Transverse colon (tissue), 4 donors: Measurements from ENCODE around the gene FSTL5. TPM values are rescaled to one million over a fixed set of nuclear protein-coding genes. Genes with fewer than 3 reads are reported as not detected.

Experiments
- DNase-seq: peaks from one replicate; pipeline ENCODE4 v3.0.0-alpha.2; 2019
- H3K27ac ChIP-seq, 4 donors: fragments of 200-600 bp; sonication (generic); 2 replicates each; pipeline ENCODE4 v1.5.1; 2016 to 2018; ENCODE audit warnings: inconsistent platforms in 4 of 4
- H3K27me3 ChIP-seq: fragments of 200-600 bp; sonication (generic); 2 replicates; pipeline ENCODE4 v1.5.1; 2017; ENCODE audit warnings: inconsistent platforms
- H3K36me3 ChIP-seq, 4 donors: fragments of 200-600 bp; sonication (generic); 2 replicates each; pipeline ENCODE4 v1.5.1; 2017 to 2019; ENCODE audit warnings: inconsistent platforms in 4 of 4
- H3K4me1 ChIP-seq, 4 donors: fragments of 200-600 bp; sonication (generic); 2 replicates each; pipeline ENCODE4 v1.5.1; 2017 to 2020; ENCODE audit warnings: inconsistent platforms in 4 of 4
- H3K4me3 ChIP-seq, 4 donors: fragments of 200-600 bp; sonication (generic); 1 replicate in 1 of 4; 2 replicates in 3 of 4; pipeline versions ENCODE4 v1.5.1 to v1.6.1; 2017 to 2019; ENCODE audit warnings: inconsistent platforms in 4 of 4
- H3K9me3 ChIP-seq, 2 donors: fragments of 200-600 bp; sonication (generic); 2 replicates each; pipeline ENCODE4 v1.5.1; 2017 to 2019; ENCODE audit warnings: inconsistent platforms in 2 of 2
- EP300 ChIP-seq: sonication (generic); formaldehyde crosslinking; IDR thresholded peaks from one replicate; pipeline ENCODE4 v1.6.1; 2017; ENCODE audit warnings: antibody characterized with exemption, low read depth
- POLR2A ChIP-seq: fragments of 450-650 bp; IDR thresholded peaks from one replicate; pipeline ENCODE4 v1.6.1; 2016; ENCODE audit warnings: antibody characterized with exemption, mild to moderate bottlenecking, moderate library complexity
- POLR2AphosphoS5 ChIP-seq, 3 donors: sonication (generic); formaldehyde crosslinking; IDR thresholded peaks; one replicate each; pipeline ENCODE4 v1.6.1; 2016; ENCODE audit warnings: antibody characterized with exemption in 3 of 3
- WGBS, 2 donors: methylation state at CpG; one replicate each; pipeline ENCODE4 v1.1.5; 2018; ENCODE audit warnings: low coverage in 1 of 2; 5-methylcytosine and 5-hydroxymethylcytosine counted together
- in situ Hi-C, 4 donors: fragments of 200-750 bp; cut with MboI; loops; one replicate each; pipeline versions ENCODE4 v1.15.0 to v1.15.1; 2017; ENCODE audit warnings: low sequenced_read_pairs in 3 of 4, low pct_ligation_motif_present in 1 of 4, low pct_unique_long_range_greater_than_20kb in 1 of 4
- intact Hi-C: fragments of 100-400 bp; cut with DNase I; formaldehyde crosslinking; loops from one replicate; pipeline ENCODE4 v1.15.1; 2023; ENCODE audit warnings: low total_unique reads
- total RNA-seq, 4 donors: library from RNA; depleted of rRNA; stranded (reverse); fragments of >200 nt; gene quantifications; one replicate each; pipeline ENCODE4 v1.1.0, GENCODE V29; 2016
- TF ChIP-seq, protein P1 (sequence below), 5 experiments: fragments of 200-600 bp in 3 of 5; fragments of 450-650 bp in 2 of 5; sonication (generic) in 3 of 5; IDR thresholded peaks; 1 replicate in 2 of 5; 2 replicates in 3 of 5; pipeline ENCODE4 v1.5.1; 2016 to 2017; ENCODE audit warnings: antibody characterized with exemption in 5 of 5, inconsistent platforms in 3 of 5, mild to moderate bottlenecking in 2 of 5, moderate library complexity in 1 of 5

Gene FSTL5
- total RNA-seq, 4 donors from 2014 or later, result 0.14 to 0.16 TPM; not detected in 2

DNA sequence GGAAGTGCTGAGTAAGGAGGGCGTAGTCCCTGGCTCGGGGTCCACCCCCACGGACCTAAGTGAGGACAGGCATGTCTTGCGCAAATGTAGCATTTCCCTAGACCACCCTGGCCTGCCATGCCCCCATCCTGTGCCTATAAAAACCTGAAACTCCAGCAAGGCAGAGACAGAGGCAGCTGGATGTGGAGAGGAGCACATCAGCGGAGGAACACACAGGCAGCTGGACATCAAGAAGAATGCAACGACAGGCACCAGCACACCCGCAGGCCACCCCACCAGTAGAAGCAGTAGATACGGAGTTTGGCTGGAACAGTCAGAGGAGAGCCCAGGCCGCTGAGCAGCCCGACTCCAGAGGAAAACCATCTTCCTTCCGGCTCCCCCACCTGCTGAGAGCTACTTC, 345.9 kb downstream of the FSTL5 start:
- TF ChIP-seq, protein P1, sequence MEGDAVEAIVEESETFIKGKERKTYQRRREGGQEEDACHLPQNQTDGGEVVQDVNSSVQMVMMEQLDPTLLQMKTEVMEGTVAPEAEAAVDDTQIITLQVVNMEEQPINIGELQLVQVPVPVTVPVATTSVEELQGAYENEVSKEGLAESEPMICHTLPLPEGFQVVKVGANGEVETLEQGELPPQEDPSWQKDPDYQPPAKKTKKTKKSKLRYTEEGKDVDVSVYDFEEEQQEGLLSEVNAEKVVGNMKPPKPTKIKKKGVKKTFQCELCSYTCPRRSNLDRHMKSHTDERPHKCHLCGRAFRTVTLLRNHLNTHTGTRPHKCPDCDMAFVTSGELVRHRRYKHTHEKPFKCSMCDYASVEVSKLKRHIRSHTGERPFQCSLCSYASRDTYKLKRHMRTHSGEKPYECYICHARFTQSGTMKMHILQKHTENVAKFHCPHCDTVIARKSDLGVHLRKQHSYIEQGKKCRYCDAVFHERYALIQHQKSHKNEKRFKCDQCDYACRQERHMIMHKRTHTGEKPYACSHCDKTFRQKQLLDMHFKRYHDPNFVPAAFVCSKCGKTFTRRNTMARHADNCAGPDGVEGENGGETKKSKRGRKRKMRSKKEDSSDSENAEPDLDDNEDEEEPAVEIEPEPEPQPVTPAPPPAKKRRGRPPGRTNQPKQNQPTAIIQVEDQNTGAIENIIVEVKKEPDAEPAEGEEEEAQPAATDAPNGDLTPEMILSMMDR (IDR thresholded peaks at IDR 0.05), result no peak
- TF ChIP-seq POLR2AphosphoS5 (IDR thresholded peaks at IDR 0.05) (no peak), POLR2A (no peak), EP300 (no peak)
- no peak overlapping the region for H3K4me3 ChIP-seq
- 48 to 69% methylated on average over 3 to 11 of the region's 11 CpGs for WGBS, 2 donors
- intact Hi-C loops (no loop called here), in situ Hi-C loops (no loop called here)
- no peaks in the 10 kb centered on the region for H3K36me3 ChIP-seq
- no peaks in the 10 kb centered on the region for H3K9me3 ChIP-seq
- H3K4me1 ChIP-seq, result no peaks in the 10 kb centered on the region
- DNase-seq, result no peak
- H3K27ac ChIP-seq, result no peak overlapping the region
- H3K27me3 ChIP-seq, result no peaks in the 10 kb centered on the region

DNA sequence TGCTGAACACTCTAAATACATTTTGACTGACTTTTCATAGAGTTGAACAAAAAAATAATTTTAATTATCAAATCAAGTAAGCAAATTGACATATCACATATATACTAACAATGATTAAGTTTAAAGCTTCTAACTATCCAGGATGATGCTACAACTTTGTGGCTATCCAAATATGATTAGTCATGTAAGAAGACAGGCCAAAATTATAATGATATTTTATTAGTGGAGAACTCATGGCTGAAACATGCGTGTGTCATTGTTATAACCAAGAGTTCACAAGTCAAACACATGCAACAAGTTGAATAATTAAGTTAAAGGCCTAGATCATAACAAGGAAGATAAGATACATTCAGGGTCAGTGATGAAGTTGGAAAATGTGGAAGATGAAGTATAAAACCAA, 346.8 kb downstream of the FSTL5 start:
- in situ Hi-C loops, result no loop called here
- no peak for TF ChIP-seq EP300
- H3K9me3 ChIP-seq, result no peaks in the 10 kb centered on the region
- H3K27ac ChIP-seq, result no peak overlapping the region
- no peak overlapping the region for H3K4me3 ChIP-seq
- no peaks in the 10 kb centered on the region for H3K27me3 ChIP-seq
- no peaks in the 10 kb centered on the region for H3K4me1 ChIP-seq
- intact Hi-C loops, result no loop called here
- WGBS, 2 donors, result 89 to 90% methylated on average over 1 of the region's 1 CpG
- H3K36me3 ChIP-seq, result no peaks in the 10 kb centered on the region
- DNase-seq, result no peak

DNA sequence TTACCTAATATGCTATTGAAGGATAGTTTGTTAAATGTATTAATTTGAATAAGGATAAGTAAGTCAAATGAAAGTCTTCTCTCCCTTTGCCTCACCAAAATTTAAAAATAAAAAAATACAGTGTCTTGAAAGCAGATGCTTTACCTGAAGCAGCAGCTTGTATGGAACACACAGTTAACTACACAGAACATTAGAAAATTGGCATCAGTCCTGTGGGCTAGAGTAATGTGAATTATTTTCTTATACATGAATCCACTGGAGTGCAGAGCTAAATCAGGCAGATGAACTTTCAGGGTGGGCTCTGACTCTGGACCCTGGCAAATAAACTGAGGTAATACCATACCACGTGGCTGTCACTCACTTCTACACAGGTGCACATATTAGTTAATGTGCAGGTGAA, 348.0 kb downstream of the FSTL5 start:
- TF ChIP-seq POLR2AphosphoS5 (IDR thresholded peaks at IDR 0.05), result no peak
- TF ChIP-seq POLR2A, result no peak
- TF ChIP-seq, protein P1 (IDR thresholded peaks at IDR 0.05), result no peak
- no peak for TF ChIP-seq EP300
- Histone ChIP-seq H3K9me3 (no peaks in the 10 kb centered on the region), H3K27ac (no peak overlapping the region), H3K4me3 (no peak overlapping the region), H3K4me1 (no peaks in the 10 kb centered on the region), H3K27me3 (no peaks in the 10 kb centered on the region), H3K36me3 (no peaks in the 10 kb centered on the region)
- in situ Hi-C loops, result no loop called here
- intact Hi-C loops, result no loop called here
- no peak for DNase-seq
- 62 to 66% methylated on average over 1 of the region's 1 CpG for WGBS, 2 donors

DNA sequence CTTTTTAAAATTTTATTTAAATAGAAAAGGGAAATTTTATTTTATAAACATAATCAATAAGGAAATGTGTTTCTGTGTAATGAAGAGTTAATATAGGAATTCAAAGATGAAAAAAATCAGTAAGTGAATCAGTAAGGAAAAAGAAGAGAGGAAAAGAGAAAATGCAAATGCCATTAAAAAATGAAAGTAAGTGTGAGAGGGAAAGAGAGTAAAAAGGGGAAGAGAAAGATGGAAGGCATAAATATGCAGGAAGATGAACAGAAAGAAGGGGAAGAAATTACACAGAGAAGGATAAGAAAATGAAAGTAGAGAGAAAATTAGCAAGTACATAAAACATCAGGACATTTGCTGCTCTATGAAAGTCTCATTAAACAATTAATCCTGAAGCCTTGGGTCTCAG, 349.9 kb downstream of the FSTL5 start:
- DNase-seq, result no peak
- no peak overlapping the region for H3K27ac ChIP-seq
- H3K27me3 ChIP-seq, result no peaks in the 10 kb centered on the region
- in situ Hi-C loops (no loop called here), intact Hi-C loops (no loop called here)
- H3K4me3 ChIP-seq, result no peak overlapping the region
- no peaks in the 10 kb centered on the region for H3K36me3 ChIP-seq
- H3K9me3 ChIP-seq, result no peaks in the 10 kb centered on the region
- H3K4me1 ChIP-seq, result no peaks in the 10 kb centered on the region
- TF ChIP-seq POLR2AphosphoS5 (IDR thresholded peaks at IDR 0.05), result no peak
- TF ChIP-seq POLR2A, result no peak
- no peak for TF ChIP-seq EP300
- TF ChIP-seq, protein P1 (IDR thresholded peaks at IDR 0.05), result no peak

DNA sequence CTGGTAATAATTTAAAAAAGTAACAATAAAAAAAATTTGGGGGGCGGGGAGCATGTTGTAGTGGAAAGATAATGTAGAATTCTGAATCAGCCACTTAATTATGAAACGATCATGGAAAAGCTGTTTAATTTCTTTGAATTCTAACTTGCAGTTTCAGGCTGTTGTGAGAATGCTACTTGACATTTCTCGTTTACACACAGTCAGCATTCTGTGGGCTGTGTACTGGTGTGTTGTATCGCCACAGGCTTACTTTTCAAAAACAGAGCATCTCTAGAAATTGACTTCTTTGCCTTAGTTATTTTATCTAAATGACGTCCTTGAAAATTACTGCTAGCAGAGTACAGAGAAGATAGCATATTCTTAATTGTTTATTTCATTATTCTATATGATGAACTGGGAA, 350.4 kb downstream of the FSTL5 start:
- TF ChIP-seq POLR2AphosphoS5 (IDR thresholded peaks at IDR 0.05) (no peak), POLR2A (no peak), EP300 (no peak)
- TF ChIP-seq, protein P1 (IDR thresholded peaks at IDR 0.05), result no peak
- Histone ChIP-seq H3K4me3 (no peak overlapping the region), H3K9me3 (no peaks in the 10 kb centered on the region), H3K4me1 (no peaks in the 10 kb centered on the region), H3K27ac (no peak overlapping the region), H3K27me3 (no peaks in the 10 kb centered on the region), H3K36me3 (no peaks in the 10 kb centered on the region)
- intact Hi-C loops, result no loop called here
- in situ Hi-C loops, result no loop called here
- 67 to 77% methylated on average over 5 of the region's 5 CpGs for WGBS, 2 donors
- no peak for DNase-seq
